Measurements from ENCODE around the gene HLA-B.

DNA sequence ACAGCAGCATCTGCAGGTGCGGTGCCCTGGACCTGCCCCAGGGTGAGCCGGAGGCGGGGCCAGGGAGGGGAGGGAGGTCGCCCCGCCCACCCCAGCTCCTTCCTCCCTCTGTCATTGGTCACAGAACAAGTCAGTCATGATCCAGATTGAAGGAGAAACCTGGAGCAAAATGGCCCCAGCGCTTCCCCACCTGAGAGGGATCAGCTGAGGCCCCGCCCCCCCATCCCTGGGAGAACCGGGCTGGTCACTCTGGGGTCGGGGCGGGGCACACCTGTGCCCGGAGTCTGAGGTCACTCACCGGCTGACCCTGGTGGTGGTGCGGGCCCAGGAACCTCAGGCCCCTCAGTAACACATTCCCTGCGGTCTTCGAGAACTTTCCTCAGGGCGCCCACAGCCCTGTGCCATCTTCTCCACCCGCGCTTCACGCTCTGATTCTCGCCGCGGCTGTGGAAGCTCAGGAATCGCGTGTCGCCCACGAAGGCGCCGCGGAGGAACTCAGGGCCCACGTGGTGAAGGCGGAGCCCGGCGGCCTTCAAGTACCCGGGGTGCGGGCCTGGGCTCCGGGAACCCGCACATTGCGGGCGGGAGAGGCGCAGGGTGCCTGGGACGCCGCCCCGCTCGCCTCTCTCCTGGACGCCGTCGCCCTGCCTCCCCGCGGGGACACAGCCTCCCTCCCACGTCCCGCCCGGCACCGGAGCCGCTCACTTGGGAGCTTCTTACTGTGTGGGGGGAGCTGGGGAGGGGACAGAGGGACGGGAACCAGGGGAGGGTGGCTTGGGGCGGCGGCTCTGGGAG, 48.7 kb downstream of the HLA-B start:
- TF ChIP-seq, protein P1, sequence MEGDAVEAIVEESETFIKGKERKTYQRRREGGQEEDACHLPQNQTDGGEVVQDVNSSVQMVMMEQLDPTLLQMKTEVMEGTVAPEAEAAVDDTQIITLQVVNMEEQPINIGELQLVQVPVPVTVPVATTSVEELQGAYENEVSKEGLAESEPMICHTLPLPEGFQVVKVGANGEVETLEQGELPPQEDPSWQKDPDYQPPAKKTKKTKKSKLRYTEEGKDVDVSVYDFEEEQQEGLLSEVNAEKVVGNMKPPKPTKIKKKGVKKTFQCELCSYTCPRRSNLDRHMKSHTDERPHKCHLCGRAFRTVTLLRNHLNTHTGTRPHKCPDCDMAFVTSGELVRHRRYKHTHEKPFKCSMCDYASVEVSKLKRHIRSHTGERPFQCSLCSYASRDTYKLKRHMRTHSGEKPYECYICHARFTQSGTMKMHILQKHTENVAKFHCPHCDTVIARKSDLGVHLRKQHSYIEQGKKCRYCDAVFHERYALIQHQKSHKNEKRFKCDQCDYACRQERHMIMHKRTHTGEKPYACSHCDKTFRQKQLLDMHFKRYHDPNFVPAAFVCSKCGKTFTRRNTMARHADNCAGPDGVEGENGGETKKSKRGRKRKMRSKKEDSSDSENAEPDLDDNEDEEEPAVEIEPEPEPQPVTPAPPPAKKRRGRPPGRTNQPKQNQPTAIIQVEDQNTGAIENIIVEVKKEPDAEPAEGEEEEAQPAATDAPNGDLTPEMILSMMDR (conservative IDR thresholded peaks at IDR 0.05; ENCODE audit: low read depth, low read length): no peak
- no peak for TF ChIP-seq EZH2 (IDR thresholded peaks at IDR 0.05; ENCODE audit: low read length, unreplicated experiment)

All from PC-3 (cell line).